Smooth muscle cell (in vitro differentiated cells): ENCODE results near the gene IFNB1. TPM values are rescaled to one million over a fixed set of nuclear protein-coding genes. Genes with fewer than 3 reads are reported as not detected.

Experiments
- DNase-seq: peaks from one replicate; lab custom pipeline; 2025; ENCODE audit not compliant: unreplicated experiment; lab: John Stamatoyannopoulos, UW
- H2AFZ ChIP-seq: fragments of 200-600 bp; sonication (generic); 2 replicates; pipeline ENCODE4 v1.6.0; 2016; ENCODE audit warnings: antibody characterized with exemption, low read depth, mild to moderate bottlenecking
- H3F3A ChIP-seq: fragments of 200-600 bp; sonication (generic); 2 replicates; pipeline ENCODE4 v1.6.0; 2017; ENCODE audit warnings: antibody characterized with exemption, low read depth
- H3K27ac ChIP-seq: fragments of 200-600 bp; sonication (generic); 2 replicates; pipeline ENCODE4 v1.5.1; 2016; ENCODE audit warnings: low read depth, mild to moderate bottlenecking
- H3K27me3 ChIP-seq: fragments of 200-600 bp; sonication (generic); 2 replicates; pipeline ENCODE4 v1.6.1; 2016; ENCODE audit warnings: low read depth, mild to moderate bottlenecking
- H3K36me3 ChIP-seq: fragments of 200-600 bp; sonication (generic); 2 replicates; pipeline ENCODE4 v1.5.1; 2016; ENCODE audit warnings: low read depth
- H3K4me1 ChIP-seq: fragments of 200-600 bp; sonication (generic); 2 replicates; pipeline ENCODE4 v1.5.1; 2016; ENCODE audit warnings: low read depth
- H3K4me2 ChIP-seq: fragments of 200-600 bp; sonication (generic); 2 replicates; pipeline ENCODE4 v1.6.0; 2016; ENCODE audit warnings: mild to moderate bottlenecking
- H3K4me3 ChIP-seq: fragments of 200-600 bp; sonication (generic); 2 replicates; pipeline ENCODE4 v1.5.1; 2016; ENCODE audit warnings: mild to moderate bottlenecking
- H3K79me2 ChIP-seq: fragments of 200-600 bp; sonication (generic); 2 replicates; pipeline ENCODE4 v1.6.0; 2016; ENCODE audit warnings: low read depth, mild to moderate bottlenecking
- H3K9ac ChIP-seq: fragments of 200-600 bp; sonication (generic); 2 replicates; pipeline ENCODE4 v1.6.0; 2016; ENCODE audit warnings: low read depth
- H3K9me3 ChIP-seq: fragments of 200-600 bp; sonication (generic); replicated peaks from 2 replicates; pipeline ENCODE4 v1.5.1; 2016; ENCODE audit warnings: low read depth
- H4K20me1 ChIP-seq: fragments of 200-600 bp; sonication (generic); 2 replicates; pipeline ENCODE4 v1.6.0; 2016; ENCODE audit warnings: low read depth
- WGBS: methylation state at CpG from one replicate; pipeline ENCODE4 v1.1.7; 2016; ENCODE audit warnings: low lambda C conversion rate; 5-methylcytosine and 5-hydroxymethylcytosine counted together
- polyA plus RNA-seq: library from polyadenylated mRNA; unstranded; fragments of >200 nt; fragmentation: Nextera tagmentation; extraction: Ambion mirVana; gene quantifications from 2 replicates; pipeline ENCODE4 v1.2.1, GENCODE V29; 2016
- total RNA-seq: library from RNA; depleted of rRNA; stranded (reverse); fragments of >200 nt; gene quantifications from 2 replicates; pipeline ENCODE4 v1.2.3, GENCODE V29; 2014
- TF ChIP-seq, protein P1 (sequence below): fragments of 200-600 bp; sonication (generic); IDR thresholded peaks from 2 replicates; pipeline ENCODE4 v1.5.1; 2017; ENCODE audit warnings: borderline replicate concordance, mild to moderate bottlenecking, antibody characterized with exemption; ENCODE audit not compliant: insufficient read depth, poor library complexity, severe bottlenecking

The IFNB1 gene
- total and polyA plus RNA-seq, 2 experiments from 2014 or later: not detected

GRCh38 chr9:21075484-21075883 is 2.3 kb downstream of the IFNB1 start:
- Histone ChIP-seq H3K79me2 (no peaks in the 10 kb centered on the region), H3K27me3 (no peaks in the 10 kb centered on the region), H4K20me1 (no peaks in the 10 kb centered on the region), H3K4me2 (no peak overlapping the region), H3K36me3 (no peaks in the 10 kb centered on the region), H3K4me1 (no peaks in the 10 kb centered on the region), H3K9me3 (no peaks in the 10 kb centered on the region), H3K27ac (no peak overlapping the region), H3K9ac (no peak overlapping the region), H3F3A (no peaks in the 10 kb centered on the region), H3K4me3 (no peak overlapping the region), H2AFZ (no peak overlapping the region)
- TF ChIP-seq, protein P1, sequence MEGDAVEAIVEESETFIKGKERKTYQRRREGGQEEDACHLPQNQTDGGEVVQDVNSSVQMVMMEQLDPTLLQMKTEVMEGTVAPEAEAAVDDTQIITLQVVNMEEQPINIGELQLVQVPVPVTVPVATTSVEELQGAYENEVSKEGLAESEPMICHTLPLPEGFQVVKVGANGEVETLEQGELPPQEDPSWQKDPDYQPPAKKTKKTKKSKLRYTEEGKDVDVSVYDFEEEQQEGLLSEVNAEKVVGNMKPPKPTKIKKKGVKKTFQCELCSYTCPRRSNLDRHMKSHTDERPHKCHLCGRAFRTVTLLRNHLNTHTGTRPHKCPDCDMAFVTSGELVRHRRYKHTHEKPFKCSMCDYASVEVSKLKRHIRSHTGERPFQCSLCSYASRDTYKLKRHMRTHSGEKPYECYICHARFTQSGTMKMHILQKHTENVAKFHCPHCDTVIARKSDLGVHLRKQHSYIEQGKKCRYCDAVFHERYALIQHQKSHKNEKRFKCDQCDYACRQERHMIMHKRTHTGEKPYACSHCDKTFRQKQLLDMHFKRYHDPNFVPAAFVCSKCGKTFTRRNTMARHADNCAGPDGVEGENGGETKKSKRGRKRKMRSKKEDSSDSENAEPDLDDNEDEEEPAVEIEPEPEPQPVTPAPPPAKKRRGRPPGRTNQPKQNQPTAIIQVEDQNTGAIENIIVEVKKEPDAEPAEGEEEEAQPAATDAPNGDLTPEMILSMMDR: no peak
- WGBS: 74% methylated on average over 3 of the region's 3 CpGs
- no peak for DNase-seq

- H3F3A ChIP-seq: peaks cover 5% of the 10 kb centered on the region
- TF ChIP-seq, protein P1: no peak
- H3K36me3 ChIP-seq: no peaks in the 10 kb centered on the region
- H4K20me1 ChIP-seq: no peaks in the 10 kb centered on the region
- H3K27ac ChIP-seq: no peak overlapping the region
- H3K4me3 ChIP-seq: no peak overlapping the region
- no peak overlapping the region for H2AFZ ChIP-seq
- no peak overlapping the region for H3K4me2 ChIP-seq
- no peaks in the 10 kb centered on the region for H3K4me1 ChIP-seq
- DNase-seq: no peak
- no peaks in the 10 kb centered on the region for H3K27me3 ChIP-seq
- no peaks in the 10 kb centered on the region for H3K9me3 ChIP-seq
- no peak overlapping the region for H3K9ac ChIP-seq
- no peaks in the 10 kb centered on the region for H3K79me2 ChIP-seq
Measured at GRCh38 chr9:21070906-21071305, 6.8 kb downstream of the IFNB1 start.

- WGBS: 29% methylated on average over 4 of the region's 4 CpGs
- peak overlapping the region; percentile 65 for H3K27ac ChIP-seq
- DNase-seq: no peak
Measured at GRCh38 chr9:21070171-21070571, 7.6 kb downstream of the IFNB1 start.

More at GRCh38 chr9:21070171-21070571, 7.6 kb downstream of the IFNB1 start:
- Histone ChIP-seq H3F3A (peaks cover 5% of the 10 kb centered on the region), H3K36me3 (no peaks in the 10 kb centered on the region), H4K20me1 (no peaks in the 10 kb centered on the region), H3K4me1 (no peaks in the 10 kb centered on the region), H3K27me3 (no peaks in the 10 kb centered on the region), H2AFZ (no peak overlapping the region), H3K79me2 (no peaks in the 10 kb centered on the region), H3K9ac (no peak overlapping the region), H3K4me3 (peak overlapping the region; percentile 28), H3K4me2 (peak overlapping the region; percentile 80), H3K9me3 (no peaks in the 10 kb centered on the region)
- TF ChIP-seq, protein P1: peak; percentile 19
